Mesothelial cell of epicardium (in vitro differentiated cells): ENCODE measurements around the gene ADORA2B. TPM values are rescaled to one million over a fixed set of nuclear protein-coding genes. Genes with fewer than 3 reads are reported as not detected.

Experiments
- DNase-seq, 2 experiments: peaks; one replicate each; pipeline ENCODE4 v3.0.0; 2021; ENCODE audit warnings: low spot score in 2 of 2; ENCODE audit not compliant: unreplicated experiment in 2 of 2
- H3K27ac Mint-ChIP-seq: 2 replicates; pipeline ENCODE4 v1.8.0; 2021; ENCODE audit warnings: mixed read lengths
- H3K27me3 Mint-ChIP-seq: 2 replicates; pipeline ENCODE4 v1.8.0; 2021; ENCODE audit warnings: low read depth, mixed read lengths
- H3K36me3 Mint-ChIP-seq: 2 replicates; pipeline ENCODE4 v1.8.0; 2021; ENCODE audit warnings: mixed read lengths
- H3K4me1 Mint-ChIP-seq: 2 replicates; pipeline ENCODE4 v1.8.0; 2021; ENCODE audit warnings: mixed read lengths
- H3K4me3 Mint-ChIP-seq: 2 replicates; pipeline ENCODE4 v1.8.0; 2021; ENCODE audit warnings: mild to moderate bottlenecking, moderate library complexity, mixed read lengths
- H3K9me3 Mint-ChIP-seq: 2 replicates; pipeline ENCODE4 v1.8.0; 2021; ENCODE audit warnings: mixed read lengths
- total RNA-seq: library from RNA; stranded (reverse); gene quantifications from 3 replicates; pipeline ENCODE4 v1.2.1, GENCODE V29; 2021
- TF ChIP-seq, protein P1 (sequence below): fragments of 200-600 bp; sonication (generic); IDR thresholded peaks from one replicate; pipeline ENCODE4 v1.5.0; 2021; ENCODE audit warnings: antibody characterized with exemption; ENCODE audit not compliant: unreplicated experiment

ADORA2B gene
- total RNA-seq, 1 donor from 2014 or later = 4.6 TPM

DNA sequence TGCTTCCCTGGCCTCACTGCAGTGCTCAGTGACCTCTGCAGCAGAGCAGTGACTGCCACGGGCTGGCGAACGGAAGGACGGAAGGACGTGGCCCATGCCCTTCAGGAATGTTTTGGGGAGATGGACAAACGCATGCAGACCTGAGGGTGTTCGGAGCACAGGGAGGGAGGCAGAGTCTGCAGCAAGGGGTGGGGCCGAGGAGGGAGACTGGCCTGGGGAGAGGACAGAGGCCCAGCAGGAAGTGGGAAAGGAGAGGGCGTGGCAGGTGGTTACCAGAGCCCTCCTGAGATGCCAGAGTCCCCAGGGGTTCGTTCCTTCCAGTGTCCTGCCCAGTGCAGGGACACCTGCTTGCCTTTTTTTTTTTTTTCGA, 21.9 kb downstream of the ADORA2B start:
- no peaks in the 10 kb centered on the region for H3K36me3 Mint-ChIP-seq
- H3K4me1 Mint-ChIP-seq = peaks cover 29% of the 10 kb centered on the region
- H3K27ac Mint-ChIP-seq = peak overlapping the region; percentile 89
- H3K4me3 Mint-ChIP-seq = no peak overlapping the region
- no peaks in the 10 kb centered on the region for H3K27me3 Mint-ChIP-seq
- TF ChIP-seq, protein P1, sequence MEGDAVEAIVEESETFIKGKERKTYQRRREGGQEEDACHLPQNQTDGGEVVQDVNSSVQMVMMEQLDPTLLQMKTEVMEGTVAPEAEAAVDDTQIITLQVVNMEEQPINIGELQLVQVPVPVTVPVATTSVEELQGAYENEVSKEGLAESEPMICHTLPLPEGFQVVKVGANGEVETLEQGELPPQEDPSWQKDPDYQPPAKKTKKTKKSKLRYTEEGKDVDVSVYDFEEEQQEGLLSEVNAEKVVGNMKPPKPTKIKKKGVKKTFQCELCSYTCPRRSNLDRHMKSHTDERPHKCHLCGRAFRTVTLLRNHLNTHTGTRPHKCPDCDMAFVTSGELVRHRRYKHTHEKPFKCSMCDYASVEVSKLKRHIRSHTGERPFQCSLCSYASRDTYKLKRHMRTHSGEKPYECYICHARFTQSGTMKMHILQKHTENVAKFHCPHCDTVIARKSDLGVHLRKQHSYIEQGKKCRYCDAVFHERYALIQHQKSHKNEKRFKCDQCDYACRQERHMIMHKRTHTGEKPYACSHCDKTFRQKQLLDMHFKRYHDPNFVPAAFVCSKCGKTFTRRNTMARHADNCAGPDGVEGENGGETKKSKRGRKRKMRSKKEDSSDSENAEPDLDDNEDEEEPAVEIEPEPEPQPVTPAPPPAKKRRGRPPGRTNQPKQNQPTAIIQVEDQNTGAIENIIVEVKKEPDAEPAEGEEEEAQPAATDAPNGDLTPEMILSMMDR = no peak
- no peaks in the 10 kb centered on the region for H3K9me3 Mint-ChIP-seq
- no peak for DNase-seq

DNA sequence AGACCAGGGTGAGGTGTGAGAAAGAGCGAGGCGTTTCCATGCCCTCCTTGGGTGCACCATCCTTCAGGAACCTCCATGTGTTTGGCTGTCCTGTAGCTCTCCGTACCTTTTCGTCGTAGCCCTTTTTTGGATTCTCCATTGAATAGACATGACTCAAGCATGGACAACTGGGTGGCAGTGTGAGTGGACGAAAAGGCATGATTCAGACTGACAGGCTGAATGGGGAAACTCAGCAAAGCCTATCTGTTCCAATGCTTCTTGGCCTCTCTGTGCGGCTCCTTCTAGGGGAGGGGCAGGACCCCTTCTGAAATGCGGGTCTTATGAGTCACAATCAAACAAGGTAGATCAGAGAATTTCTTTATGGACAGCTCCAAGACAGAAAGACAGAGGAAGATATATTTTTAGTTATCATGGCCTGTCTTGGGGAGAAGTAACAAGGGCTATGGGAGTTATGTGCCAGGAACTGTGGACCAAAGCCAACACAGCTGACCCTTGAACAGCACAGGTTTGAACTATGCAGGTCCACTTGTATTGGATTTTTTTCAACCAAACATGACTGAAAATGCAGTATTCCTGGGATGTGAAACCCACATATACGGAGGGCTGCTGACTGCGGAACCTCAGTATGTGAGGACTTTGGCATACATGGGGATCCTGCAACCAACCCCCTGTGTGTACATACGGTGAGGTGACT, 22.9 kb downstream of the ADORA2B start:
- Mint-ChIP-seq H3K9me3 (no peaks in the 10 kb centered on the region), H3K27me3 (no peaks in the 10 kb centered on the region), H3K36me3 (no peaks in the 10 kb centered on the region), H3K27ac (no peak overlapping the region), H3K4me3 (no peak overlapping the region), H3K4me1 (peaks cover 29% of the 10 kb centered on the region)
- TF ChIP-seq, protein P1 = no peak
- no peak for DNase-seq

DNA sequence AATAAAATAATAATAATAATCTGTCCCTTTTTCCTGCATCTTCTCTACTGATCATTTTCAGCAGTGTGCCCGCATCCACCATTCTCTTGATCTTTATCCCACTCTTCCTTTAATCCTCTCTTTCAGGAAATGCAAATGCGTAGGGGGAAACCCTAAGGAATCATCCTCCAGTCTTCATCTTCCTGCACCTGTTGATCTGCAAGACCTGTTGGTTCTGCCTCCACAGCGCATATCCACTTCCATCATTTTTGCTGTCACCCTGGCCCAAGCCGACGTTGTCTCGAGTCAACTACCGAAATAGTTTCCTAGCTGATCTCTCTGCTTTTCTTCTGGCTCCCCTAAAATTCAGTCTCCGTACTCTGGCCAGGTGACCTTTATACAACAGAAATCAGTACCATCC, 24.5 kb downstream of the ADORA2B start:
- Mint-ChIP-seq H3K27me3 (no peaks in the 10 kb centered on the region), H3K9me3 (no peaks in the 10 kb centered on the region), H3K4me3 (no peak overlapping the region), H3K36me3 (peaks cover 2% of the 10 kb centered on the region), H3K4me1 (peaks cover 26% of the 10 kb centered on the region), H3K27ac (no peak overlapping the region)
- no peak for DNase-seq
- TF ChIP-seq, protein P1 = no peak

DNA sequence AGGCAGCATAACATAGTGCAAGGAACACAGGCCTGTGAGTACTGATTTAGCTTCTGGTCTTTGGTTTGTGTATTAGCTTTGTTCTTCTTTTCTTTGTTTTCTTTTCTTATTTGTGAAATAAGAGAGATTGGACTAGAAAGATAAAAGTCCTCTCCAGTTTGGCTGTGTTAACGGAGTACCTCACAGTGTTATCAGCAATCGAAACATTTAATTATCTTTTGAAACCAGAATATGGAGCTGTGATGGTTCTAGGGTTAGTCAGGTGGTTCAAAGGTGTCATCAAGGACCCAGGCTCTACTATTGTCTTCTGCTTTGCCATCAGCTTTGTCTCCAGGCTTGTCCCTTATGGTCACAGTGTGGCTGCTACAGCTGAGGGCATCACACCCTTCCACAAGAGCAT, 25.6 kb downstream of the ADORA2B start:
- peaks cover 12% of the 10 kb centered on the region for H3K36me3 Mint-ChIP-seq
- no peak for DNase-seq
- no peaks in the 10 kb centered on the region for H3K9me3 Mint-ChIP-seq
- H3K27me3 Mint-ChIP-seq = no peaks in the 10 kb centered on the region
- peaks cover 23% of the 10 kb centered on the region for H3K4me1 Mint-ChIP-seq
- TF ChIP-seq, protein P1 = no peak
- H3K27ac Mint-ChIP-seq = no peak overlapping the region
- H3K4me3 Mint-ChIP-seq = no peak overlapping the region

DNA sequence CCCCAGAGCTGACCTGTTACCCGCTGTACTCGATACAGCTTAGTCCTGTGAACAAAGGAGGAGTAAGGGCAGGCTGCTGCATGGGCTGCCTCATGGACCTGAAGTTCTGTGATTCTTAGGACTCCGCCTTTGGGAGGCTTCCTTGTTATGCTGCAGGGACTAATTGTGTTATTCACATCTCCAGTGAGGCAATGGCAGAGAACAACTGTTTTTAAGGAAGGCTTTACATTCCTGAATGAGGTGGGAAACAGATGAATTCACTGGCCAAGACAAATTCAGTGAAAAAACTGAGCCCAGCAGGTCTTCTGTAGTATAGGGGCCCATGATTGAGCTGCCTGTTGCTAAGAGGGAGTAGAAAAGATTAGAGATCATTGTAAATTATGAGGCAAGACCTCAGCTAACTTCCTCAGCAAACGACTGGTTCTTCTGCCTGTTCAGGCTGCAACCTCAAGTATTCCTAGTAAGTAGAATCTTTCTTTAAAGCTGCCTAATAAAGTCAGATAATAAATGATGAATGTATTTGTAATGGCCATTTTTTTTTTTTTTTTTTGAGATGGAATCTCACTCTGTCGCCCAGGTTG, 26.3 kb downstream of the ADORA2B start:
- Mint-ChIP-seq H3K27ac (peak overlapping the region; percentile 35), H3K9me3 (no peaks in the 10 kb centered on the region), H3K27me3 (no peaks in the 10 kb centered on the region), H3K4me3 (no peak overlapping the region), H3K36me3 (peaks cover 12% of the 10 kb centered on the region), H3K4me1 (peaks cover 18% of the 10 kb centered on the region)
- no peak for DNase-seq
- TF ChIP-seq, protein P1 = no peak
